Measurements from ENCODE around the gene KRT78. TPM values are rescaled to one million over a fixed set of nuclear protein-coding genes. Genes with fewer than 3 reads are reported as not detected.

KRT78 gene
- total and polyA plus RNA-seq, 8 donors = 0.27 to 1.1 (median 0.45) TPM; not detected in 4

- no peak for DNase-seq
- WGBS, 2 donors = 62 to 68% methylated on average over 16 of the region's 16 CpGs
- no peaks in the 10 kb centered on the region for H3K36me3 ChIP-seq
- intact Hi-C loops (cut with DNase I) = no loop called here
- ATAC-seq = no peak
- TF ChIP-seq CTCF (IDR thresholded peaks at IDR 0.05) = no peak
- no peaks in the 10 kb centered on the region for H3K9me3 ChIP-seq
- no peak for FAIRE-seq
- no peak overlapping the region for H3K27ac ChIP-seq
- no peak overlapping the region for H3K4me3 ChIP-seq
- H3K27me3 ChIP-seq = no peaks in the 10 kb centered on the region
- H3K4me1 ChIP-seq = no peaks in the 10 kb centered on the region
Observed at GRCh38 chr12:52822771-52823510, 25.9 kb downstream of the KRT78 start.

DNA sequence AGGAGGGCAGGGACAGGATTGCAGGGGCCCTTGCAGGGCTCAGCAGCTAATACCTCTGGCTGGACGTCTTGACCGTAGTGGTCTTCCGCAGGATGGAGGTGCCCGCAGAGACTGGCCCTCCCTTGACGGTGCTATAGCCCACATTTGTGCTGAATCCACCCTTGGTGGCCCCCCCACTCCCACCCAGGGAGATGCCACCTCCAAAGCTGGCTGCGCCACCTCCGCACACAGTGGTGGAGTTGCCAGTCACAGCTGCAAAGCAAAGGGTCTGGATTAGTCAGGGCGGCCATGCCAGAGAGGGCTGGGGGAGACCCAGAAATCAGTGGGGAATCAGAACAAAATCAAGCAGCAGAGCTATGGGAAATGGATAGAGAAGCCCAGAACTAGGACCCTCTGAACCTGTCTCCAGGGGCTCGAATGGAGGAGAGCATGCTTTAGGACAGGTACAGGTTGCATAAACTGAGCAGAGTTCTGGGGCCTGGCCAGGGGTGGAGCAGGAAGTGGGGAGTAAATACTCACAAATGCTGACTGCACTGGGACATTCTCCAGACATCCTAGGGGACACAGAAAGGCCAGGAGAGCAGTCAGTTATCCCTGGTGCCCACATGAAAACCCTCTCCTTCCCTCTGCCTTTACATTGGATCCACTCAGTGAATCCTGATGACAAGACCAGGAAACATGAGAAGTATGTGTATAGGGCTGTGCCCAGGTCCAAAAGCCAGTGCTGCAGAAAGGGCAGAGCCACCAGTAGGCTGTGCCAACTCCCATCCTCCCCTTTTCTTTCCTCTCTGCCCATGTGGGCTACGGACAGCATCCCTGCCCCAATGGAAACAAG lies 26.8 kb downstream of the KRT78 start:
- 71 to 78% methylated on average over 10 of the region's 10 CpGs for WGBS, 2 donors
- FAIRE-seq = no peak
- ATAC-seq = peak in 3 of 4 donors; percentile 34 to 59 (median 36)

GRCh38 chr12:52821071-52821730 lies 27.6 kb downstream of the KRT78 start:
- Histone ChIP-seq H3K9me3 (no peaks in the 10 kb centered on the region), H3K4me1 (no peaks in the 10 kb centered on the region), H3K27me3 (no peaks in the 10 kb centered on the region), H3K4me3 (no peak overlapping the region), H3K27ac (no peak overlapping the region), H3K36me3 (no peaks in the 10 kb centered on the region)
- ATAC-seq = no peak
- no peak for TF ChIP-seq CTCF (IDR thresholded peaks at IDR 0.05)
- intact Hi-C loops (cut with DNase I) = no loop called here
- FAIRE-seq = no peak
- no peak for DNase-seq
- 64 to 81% methylated on average over 4 of the region's 4 CpGs for WGBS, 2 donors

More for the DNA sequence above, 26.8 kb downstream of the KRT78 start:
- H3K27ac ChIP-seq = no peak overlapping the region
- no peak for TF ChIP-seq CTCF (IDR thresholded peaks at IDR 0.05)
- no peaks in the 10 kb centered on the region for H3K27me3 ChIP-seq
- H3K4me1 ChIP-seq = no peaks in the 10 kb centered on the region
- H3K4me3 ChIP-seq = no peak overlapping the region
- no peaks in the 10 kb centered on the region for H3K9me3 ChIP-seq
- intact Hi-C loops (cut with DNase I) = no loop called here
- H3K36me3 ChIP-seq = no peaks in the 10 kb centered on the region
- no peak for DNase-seq

DNA sequence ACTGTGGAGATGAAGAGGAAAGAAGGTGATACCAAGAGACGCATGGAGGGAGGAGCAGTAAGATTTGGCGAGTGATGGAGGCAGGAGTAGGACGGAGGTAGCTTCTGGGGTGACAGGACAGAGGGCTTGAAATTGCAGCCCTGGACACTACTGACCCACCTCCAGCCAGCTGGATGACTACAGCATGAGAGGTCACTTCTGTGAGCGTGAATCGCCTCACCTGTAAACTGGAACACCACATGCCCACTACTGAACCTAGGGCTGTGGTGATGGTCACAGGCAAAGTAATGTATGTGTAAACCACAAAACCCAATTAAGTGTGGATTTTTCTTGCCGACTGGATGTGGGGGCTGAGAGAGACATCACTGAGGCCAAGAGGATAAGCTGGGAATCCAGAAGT lies 28.3 kb downstream of the KRT78 start:
- intact Hi-C loops (cut with DNase I) = no loop called here
- no peak overlapping the region for H3K27ac ChIP-seq
- no peak for TF ChIP-seq CTCF (IDR thresholded peaks at IDR 0.05)
- H3K4me3 ChIP-seq = no peak overlapping the region
- H3K9me3 ChIP-seq = no peaks in the 10 kb centered on the region
- ATAC-seq (no peak), DNase-seq (no peak), FAIRE-seq (no peak)
- H3K36me3 ChIP-seq = no peaks in the 10 kb centered on the region
- no peaks in the 10 kb centered on the region for H3K27me3 ChIP-seq
- WGBS, 2 donors = 84 to 87% methylated on average over 6 of the region's 6 CpGs
- H3K4me1 ChIP-seq = no peaks in the 10 kb centered on the region

Measured in pancreas (tissue), 10 donors.